KBM-7 (cell line): ENCODE results near the gene CHSY3.
A peak's percentile ranks its signal among the peaks of the same experiment; 100 is the strongest.

Experiments
- DNase-seq: peaks from one replicate; pipeline ENCODE4 v3.0.0-alpha.2; 2015
- in situ Hi-C: fragments of 300-500 bp; cut with MboI; formaldehyde crosslinking; loops from 2 replicates; pipeline ENCODE4 v1.14.3; 2020; ENCODE audit warnings: low sequenced_read_pairs, low pct_unique_long_range_greater_than_20kb, mixed read lengths

CHSY3 gene

DNA sequence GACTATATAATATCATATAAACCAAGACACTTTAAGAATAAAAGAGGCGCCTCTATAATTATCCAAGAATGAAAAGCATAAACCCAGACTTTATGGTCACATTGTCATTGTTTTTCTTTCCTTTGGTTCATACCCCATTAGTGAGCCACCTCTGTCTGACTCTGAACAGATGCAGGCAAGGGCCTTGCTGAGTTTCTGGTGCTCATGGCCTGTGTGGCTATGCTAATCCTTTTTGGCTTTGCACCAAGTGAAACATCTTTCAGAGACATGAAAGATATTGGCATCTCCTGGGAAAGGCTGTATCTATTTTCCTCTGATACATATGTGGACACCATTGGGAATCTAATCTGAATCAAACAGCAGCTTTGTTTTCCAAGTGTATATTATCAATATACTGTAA is 222.5 kb downstream of the CHSY3 start:
- no peak for DNase-seq
- in situ Hi-C loops = no loop called here

DNA sequence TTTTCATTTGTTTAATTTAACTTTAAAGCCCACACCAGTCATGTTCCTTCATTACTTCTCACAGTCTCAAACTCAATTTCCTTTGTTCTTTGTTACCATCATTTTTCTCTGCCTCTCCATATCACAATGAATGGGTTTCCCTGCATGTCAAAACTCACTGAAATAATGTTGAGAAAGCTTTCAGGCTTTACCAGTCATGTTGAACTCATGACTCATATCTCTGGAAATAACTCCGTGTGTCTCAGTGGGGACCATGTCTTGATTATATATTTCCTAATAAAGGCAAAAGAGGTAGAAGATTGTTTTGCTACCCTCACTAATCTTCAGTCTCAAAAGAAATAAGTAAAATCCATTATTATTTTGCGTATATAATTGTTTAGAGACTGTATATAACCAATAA is 231.2 kb downstream of the CHSY3 start:
- in situ Hi-C loops = no loop called here
- no peak for DNase-seq

DNA sequence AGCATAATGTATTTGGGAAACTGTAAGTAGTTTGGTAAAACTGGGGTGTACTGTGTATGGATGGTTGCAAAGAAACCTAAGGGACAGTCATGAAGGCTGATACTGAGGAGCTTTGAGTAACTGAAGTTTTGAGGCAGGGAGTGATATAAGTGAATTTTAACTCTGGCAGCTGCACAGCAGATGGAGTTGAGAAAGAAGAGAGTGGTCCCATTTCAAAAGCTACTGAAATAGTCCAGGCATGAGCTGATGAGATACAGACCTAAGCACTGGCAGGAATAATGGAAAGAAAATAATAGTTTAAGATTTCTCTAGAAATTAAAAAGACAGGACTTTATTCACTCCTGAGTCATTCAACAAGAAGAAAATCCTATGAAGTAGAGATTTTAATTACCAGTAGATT is 232.0 kb downstream of the CHSY3 start:
- in situ Hi-C loops = no loop called here
- no peak for DNase-seq

DNA sequence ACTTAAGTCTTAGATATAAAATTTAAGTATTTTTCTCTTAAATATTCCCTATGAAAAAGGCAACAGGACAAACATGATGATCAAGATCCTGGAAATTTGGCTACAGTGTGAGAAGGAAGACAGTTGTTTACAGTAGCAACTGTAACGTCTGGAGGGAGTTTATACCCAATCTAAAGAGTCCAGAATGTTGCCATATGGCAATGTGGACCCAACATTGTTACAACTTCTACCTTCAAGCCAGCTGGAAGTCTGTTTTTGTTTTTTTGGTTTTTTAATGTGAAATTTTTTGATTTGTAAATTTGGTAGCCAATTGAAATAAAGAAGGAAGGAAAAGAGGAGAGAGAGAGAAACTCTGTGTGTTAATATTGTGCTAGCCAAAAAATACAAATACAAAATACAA is 233.4 kb downstream of the CHSY3 start:
- in situ Hi-C loops = no loop called here
- DNase-seq = no peak

DNA sequence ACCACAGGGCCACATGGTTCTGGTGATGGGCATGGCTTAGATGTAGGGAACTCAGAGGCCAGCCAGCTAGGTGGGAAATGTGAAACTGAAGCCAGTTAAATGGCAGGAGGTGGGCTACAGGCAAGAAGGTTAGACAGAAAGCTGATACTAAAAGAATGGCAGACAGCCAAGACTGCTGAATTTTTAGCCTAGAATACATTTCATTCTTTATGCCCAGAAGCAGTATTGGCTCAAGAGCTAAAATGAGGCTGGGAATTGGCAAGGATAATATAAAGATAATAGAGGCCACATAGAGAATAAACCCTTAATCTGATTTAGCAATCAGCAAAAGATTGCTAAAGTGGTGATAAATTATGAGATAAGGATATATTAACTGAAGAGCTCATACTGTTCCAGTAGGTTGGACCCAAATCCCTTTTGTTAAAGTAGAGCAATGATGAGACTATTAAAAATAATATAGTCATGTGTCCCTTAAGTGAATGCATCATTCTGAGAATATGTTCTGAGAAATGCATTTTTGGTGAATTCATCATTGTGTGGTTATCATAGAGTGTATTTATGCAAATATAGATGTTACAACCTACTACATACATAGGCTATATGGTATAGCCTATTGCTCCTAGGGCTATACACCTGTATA is 234.3 kb downstream of the CHSY3 start:
- no peak for DNase-seq

DNA sequence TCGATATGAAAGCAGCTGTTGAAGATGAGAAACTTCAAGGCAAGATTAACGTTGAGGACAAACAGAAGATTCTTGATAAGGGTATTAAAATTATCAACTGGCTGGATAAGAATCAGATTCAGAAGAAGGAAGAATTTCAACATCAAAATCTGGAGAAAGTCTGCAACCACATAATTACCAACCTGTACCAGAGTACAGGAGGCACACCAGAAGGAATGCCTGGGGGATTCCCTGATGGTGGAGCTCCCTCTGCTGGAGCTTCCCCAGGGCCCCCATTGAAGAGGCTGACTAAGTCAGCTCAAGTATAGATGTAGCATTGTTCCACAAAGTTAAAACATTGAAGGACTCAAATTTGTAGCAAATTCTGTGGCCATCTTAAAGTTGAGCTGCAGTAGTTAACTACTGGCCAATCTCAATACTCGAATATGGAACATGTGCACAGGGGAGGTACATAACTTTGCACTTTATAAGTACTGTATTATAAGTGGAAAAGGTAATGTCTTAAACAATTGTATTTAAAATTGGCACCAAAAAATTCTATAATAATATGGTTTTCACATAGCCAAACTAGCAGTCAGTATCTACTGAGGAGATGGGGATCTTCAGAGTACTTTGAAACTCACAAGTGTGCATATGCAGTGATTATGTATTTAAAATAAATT is 237.5 kb downstream of the CHSY3 start:
- DNase-seq = peak; percentile 53
- in situ Hi-C loops = no loop called here

More for the DNA sequence above, 234.3 kb downstream of the CHSY3 start:
- in situ Hi-C loops = no loop called here

DNA sequence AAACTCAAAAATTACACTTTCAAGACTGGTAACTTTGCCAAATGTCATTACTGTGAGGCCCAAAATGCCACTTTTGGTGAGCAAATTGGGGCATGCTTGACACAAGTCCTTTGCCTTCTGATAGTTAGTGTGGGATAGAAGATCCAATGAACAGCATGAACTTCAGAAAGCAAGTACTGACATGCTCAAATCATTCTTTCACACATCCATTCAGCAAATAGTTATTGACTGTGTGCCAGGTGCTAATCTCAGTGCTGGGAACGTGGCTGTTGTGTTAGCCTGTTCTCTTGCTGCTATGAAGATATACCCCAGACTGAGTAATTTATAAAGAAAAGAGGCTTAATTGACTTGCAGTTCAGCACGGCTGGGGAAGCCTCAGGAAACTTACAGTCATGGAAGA is 247.0 kb downstream of the CHSY3 start:
- no peak for DNase-seq
- in situ Hi-C loops = no loop called here

DNA sequence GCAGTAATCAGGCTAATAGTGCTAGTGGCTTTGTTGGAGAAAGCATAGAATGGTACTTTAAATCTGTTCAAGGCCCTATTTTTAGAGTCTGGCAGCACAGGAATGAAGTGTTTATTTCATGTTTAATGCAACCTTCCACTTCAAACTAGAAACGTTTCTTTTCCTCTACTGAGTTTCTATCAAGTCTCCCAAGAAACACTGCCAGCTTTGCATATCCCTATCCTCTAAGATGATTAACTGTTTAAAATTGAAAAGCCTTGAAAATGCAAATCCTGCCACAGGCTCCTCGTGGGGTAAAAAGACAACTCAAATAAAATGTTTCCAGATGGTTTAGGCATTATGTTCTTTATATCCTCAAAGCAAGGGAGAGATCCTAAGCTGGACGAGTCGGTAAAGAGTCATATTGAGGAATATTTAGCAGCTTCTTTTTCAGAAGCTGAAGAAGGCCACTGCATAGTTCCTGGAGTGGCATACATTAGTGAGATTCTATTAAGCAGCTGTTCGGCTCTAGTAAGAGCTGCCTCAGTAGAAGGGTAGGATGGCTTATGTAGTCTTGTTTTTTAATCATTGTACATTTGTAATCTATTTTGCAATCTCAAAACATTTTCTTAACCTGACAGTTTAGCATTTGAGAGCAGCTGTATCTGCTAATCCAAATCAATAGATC is 251.2 kb downstream of the CHSY3 start:
- in situ Hi-C loops = no loop called here
- DNase-seq = no peak

DNA sequence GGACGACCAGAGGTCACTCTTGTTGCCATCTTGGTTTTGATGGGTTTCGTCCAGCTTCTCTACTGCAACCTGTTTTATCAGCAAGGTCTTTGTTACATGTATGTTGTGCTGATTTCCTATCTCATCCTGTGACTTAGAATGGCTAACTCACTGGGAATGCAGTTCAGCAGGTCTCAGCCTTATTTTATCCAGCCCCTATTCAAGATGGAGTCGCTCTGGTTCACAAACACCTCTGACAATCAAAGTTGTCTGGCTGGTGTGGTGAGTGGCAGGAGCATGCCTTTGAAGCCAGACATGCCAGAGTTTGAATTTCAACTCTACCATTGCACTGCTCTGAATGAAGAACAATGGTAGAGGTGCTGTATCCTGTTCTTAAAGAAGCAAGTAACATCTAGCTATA is 253.8 kb downstream of the CHSY3 start:
- no peak for DNase-seq
- in situ Hi-C loops = no loop called here

DNA sequence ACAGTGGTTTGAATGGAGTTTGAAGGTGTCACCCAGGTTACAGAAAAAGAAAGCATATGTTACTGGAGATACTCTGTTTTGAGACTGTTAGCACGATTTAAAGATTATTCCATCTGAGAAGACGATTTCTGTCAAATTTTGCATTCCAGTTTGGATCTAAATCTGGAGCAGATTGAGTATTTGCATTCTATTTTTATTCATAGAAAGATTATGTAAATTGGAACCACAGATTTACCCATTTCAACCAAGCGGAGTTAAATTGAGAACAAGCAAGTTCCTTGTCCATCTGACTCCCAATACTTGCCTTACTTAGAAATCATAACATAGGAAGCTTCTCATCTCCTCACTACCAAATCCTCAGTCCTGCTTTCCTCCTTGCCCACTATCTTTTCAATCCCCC is 255.7 kb downstream of the CHSY3 start:
- DNase-seq = no peak
- in situ Hi-C loops = no loop called here

DNA sequence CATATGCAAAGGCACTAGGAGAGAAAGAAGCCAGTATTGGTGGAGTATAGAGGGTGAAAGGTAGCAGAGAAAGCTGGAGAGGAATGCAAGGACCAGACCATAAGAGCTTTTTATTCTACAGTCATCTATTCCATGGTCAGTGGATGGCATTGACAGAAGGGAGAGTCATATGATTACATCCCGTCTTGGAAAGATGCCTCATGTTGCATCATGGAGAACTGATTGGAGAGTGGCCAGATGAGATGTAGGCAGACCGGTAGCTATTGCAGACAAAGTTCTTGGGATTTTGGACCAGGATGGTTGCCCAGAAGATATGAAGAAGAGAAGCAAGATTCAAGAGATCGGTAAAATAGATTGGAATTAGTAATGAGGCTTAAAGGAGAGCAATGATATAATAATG is 260.7 kb downstream of the CHSY3 start:
- in situ Hi-C loops = no loop called here
- DNase-seq = no peak

DNA sequence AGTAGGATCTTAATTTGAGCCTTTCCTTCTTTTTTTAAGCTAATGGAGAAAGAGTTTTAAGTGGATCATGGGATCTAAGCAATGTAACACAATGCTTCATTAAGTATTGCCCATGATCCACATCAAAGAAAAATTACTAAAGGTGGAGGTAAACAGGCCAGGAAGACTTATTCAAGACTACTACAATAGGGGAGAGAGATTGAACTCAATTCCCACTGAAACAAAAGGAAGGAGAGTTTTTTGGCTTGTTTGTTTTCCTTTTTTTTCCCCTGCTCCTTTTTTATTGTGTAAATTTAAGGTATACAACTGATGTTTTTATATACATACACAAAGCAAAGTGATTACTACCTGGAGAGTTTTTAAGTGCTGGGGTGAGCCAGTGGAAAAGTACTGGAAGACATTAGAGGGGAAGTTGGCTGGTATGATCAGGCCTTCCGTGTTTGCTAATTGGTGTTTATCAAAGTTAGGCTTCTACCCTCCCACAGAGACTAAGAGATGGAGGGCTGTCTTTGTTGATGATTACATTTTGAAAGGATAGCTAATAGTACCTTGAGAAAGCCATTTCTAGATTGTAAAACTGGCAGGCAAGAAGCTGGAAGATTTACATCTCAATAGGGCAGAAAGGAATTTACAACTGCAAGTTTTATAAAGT is 262.7 kb downstream of the CHSY3 start:
- no peak for DNase-seq
- in situ Hi-C loops = no loop called here

DNA sequence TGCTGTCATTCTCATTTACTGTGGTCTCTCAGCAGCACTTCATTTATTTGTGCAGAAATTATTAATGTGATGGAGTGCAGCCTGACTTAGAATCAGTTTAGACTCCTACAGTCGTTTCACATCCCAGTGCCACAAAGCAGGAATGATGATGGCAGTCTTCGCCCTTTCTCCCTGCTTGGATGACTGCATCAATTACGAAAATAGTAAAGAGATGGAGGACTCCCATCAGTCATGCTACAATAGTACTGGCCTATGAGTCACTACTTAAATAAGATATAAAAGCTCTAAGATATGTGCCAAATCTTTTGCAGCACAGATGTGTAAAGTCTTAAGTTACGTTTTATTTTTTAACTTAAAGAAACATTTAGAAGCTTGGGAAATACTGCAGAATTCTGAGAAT is 263.9 kb downstream of the CHSY3 start:
- DNase-seq = no peak
- in situ Hi-C loops = no loop called here

DNA sequence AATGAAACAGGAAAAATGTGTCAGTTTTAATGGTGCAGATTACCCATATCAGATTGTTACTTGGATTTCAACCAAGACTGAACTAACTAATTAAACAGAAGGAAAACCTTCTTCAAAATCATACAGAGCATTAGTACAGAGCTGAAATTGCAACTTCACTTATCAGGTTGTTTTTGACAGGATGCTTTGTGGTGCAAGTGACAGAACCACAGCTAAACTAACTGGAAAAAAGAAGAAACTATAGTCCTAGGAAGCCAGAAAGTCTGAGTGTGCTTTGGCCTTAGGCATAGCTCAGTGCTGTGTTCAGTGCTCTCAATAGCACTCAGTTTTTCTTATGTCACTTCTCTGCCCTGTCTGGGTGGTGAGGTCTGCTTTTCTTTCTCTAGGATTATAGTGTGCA is 267.4 kb downstream of the CHSY3 start:
- no peak for DNase-seq
- in situ Hi-C loops = no loop called here

DNA sequence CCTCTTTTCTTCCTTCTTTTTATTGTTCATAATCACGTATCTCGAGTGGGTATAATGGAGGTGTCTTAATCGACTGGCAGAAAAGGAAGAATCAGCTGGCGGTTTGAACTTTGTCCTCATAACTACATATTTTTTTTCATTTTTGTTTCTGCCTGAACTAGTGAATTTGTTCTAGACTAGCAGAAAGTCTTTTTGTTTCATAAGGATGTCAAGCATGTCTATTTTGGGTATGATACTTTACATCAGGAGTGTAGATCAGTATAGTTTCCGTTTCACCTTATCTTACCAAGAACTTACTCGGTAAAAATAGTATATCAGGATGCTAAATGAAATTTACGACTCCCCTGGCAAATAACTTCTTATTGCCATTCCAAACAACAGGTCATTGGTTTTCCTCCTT is 278.9 kb downstream of the CHSY3 start:
- in situ Hi-C loops = no loop called here
- no peak for DNase-seq

DNA sequence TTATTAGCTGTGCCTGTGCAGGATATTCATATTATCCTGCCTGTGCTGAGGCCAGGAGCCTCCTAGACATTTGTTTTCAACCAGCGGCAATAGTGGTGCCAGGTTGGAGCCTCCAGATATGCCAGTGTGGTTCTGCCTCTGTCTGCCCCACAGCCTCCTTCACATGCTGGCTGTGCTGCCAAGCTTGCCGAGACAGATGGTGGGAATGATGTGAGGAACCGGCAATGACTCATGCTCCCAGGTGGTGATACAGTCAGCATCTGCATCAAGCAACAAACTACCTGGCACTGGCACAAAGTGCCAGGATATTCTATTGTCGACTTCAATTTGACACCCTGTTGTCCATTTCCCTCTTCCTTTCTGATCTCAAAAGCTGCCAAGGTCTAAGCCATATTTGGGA is 285.7 kb downstream of the CHSY3 start:
- no peak for DNase-seq
- in situ Hi-C loops = no loop called here

DNA sequence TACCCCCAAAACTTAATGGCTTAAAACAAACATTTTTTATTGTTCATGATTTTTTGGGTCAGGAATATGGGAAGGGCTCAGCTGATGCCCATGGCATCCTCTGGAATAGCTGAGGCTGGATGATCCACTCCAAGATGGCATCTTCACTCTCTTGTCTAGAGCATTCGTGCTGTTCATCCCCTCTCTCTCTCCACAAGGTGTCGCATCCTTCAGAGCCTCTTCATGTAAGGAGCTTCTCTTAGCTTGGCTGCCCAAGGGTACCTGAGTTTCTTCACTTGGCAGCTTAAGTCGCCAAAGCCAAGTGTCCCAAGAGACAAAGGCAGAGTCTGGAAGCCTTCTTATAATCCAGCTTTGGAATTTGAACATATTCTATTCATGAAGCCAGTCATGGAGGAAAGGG is 294.7 kb downstream of the CHSY3 start:
- peak; percentile 40 for DNase-seq
- in situ Hi-C loops = no loop called here

DNA sequence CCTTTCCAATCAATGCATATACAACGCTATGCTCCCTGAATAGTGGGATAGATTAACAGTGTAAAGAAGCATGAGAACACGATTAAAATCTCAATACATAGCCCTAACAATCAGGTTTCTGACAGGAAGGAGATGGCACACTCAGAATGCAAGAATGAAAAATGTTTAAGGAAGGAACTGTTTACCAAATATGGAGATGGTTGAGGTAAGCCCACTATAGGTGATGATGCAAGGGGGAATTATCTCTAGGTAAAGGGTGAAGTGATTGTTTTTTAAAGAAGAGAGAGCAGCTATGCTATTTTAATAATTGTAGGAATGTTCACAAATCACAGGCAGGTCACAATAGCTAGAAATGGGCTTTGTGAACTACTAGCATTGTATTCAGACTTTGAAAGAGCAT is 302.4 kb downstream of the CHSY3 start:
- no peak for DNase-seq
- in situ Hi-C loops = no loop called here

DNA sequence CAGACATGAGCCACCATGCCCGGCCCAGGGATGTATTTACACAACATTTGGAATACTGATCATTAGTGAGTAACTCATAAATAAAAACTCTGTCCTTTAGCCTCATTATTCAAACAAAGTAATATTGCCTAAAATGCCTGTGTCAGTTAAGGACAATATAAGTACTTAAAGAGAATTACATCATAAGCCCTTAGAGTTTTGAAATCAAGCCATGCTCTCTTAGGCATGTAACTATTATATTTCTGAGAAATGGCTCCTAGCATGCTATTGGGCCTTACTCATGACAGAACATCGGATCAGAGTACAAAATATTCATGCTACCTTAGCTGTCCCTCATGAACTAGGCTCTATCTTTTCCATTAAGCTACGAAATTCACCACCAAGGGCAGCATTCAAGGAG is 309.3 kb downstream of the CHSY3 start:
- in situ Hi-C loops = no loop called here
- no peak for DNase-seq

DNA sequence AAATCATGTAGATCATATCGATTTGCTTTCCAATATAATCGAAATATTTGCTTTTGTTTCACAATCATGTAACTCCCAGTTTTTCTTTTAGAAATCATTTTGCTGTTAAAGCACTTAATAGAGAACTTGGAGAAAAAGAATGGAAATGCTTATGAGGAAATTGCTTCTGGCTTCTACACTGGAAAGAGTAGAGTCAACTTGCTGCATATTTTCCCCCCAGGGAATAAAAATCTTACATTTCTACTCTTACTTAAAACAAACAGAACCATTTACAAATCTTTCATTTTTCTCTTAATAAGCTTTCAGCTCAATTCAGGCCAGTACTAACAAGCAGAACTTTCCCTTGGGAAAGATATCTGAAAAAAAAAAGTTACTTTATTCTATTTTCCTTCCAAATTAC is 312.0 kb downstream of the CHSY3 start:
- in situ Hi-C loops = no loop called here
- DNase-seq = no peak
